Suppressor macrophage treated with lipopolysaccharide for 4 hours (primary cell): ENCODE results near the gene VANGL1.
"Not testable (repeated sequence)": the region's sequence is repeated elsewhere in the genome, so short reads cannot be mapped to it uniquely, and the experiment has no call there.

Source experiments
- DNase-seq: peaks from one replicate; pipeline ENCODE4 v3.0.0-alpha.2; 2020

Gene VANGL1

GRCh38 chr1:115641762-115642167 lies at the start of gene VANGL1:
Gene VANGL1, plus strand, starts transcription at chr1:115641970. Its CDS starts 9,444 bp downstream, at chr1:115651414.
- peak; percentile 66 for DNase-seq

GRCh38 chr1:115592264-115592663 lies 49.5 kb upstream of the VANGL1 start:
- no peak for DNase-seq

DNA sequence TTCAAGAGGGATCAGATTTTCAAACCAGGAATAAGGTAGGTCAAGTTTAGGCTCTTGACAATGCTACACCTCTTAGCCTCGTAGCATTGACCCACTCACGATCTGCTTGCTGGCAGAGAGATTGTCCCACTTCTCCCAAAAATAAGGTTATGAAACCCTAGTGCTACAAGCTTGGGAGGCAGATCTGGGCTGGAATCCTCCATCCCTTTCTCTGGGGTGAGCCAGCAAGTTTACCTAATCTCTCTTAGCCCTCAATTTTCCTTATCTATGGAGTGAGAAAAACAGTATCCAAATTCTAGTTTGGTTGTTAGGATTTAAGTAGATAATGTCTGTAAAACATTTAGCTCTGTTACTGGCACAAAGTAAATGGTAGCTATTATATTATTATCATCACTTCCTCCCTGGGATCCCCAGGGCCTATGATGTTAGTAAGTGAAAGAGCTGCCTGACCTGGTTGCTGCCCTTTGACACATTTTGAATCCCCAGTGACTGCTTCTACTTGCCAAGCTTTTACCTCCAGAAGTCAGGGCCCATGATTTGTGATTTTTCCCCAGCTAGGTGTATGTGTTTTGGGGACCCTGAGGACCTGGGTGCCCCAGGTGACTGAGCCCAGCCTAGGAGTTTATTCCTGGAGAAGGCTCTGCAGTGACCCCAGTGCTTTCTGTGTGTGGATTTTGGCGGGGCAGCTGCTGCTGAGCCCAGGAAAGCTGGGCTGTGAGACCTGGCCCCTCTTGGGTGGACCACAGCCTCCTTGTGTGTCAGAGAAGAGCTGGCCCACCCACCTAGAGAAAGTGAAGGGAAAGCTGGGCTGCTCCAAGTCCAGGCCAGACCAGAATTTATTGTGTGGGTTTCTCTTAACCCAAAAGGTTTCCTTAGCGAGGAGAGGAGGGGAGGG lies 48.2 kb upstream of the VANGL1 start:
- DNase-seq, result no peak

GRCh38 chr1:115594600-115594999 lies 47.2 kb upstream of the VANGL1 start:
- no peak for DNase-seq

DNA sequence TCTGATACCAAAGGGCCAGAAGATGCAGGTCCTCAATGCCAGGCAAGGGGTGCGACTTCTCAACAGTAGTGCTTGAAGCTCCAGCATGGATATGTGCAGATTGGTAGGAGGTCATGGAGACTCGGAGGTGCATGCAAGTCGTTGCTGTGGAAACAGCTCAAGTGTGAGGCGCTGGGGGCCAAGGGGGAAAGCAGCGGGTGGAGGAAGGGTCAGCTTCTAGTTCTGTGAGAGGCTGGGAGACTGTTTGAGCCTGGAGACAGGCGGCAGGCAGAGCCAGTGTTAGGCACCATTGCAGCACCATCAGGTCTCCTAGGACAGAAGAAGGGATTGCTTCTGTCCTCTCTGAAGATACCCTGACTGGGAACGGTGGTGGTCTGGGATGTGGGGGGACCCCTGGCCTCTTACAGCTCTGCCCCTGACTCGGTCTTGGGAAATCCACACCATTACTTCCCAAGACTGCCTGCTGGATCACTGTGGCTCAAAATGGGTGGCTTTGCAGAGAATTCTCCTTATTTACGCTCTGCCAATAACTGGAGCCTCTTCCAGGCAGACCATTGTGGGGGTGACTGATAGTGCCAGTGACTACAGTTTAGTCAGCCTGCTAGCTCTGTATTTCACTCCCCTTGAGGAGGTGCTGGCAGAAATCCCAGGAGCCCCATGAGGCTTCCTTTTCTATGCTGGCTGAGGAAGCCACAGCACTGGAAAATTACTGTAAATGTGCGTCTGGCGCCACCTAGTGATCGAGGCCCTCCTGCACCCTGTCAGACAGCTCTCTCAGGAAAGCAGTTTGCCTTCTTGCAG lies 46.3 kb upstream of the VANGL1 start:
- peak; percentile 81 for DNase-seq

DNA sequence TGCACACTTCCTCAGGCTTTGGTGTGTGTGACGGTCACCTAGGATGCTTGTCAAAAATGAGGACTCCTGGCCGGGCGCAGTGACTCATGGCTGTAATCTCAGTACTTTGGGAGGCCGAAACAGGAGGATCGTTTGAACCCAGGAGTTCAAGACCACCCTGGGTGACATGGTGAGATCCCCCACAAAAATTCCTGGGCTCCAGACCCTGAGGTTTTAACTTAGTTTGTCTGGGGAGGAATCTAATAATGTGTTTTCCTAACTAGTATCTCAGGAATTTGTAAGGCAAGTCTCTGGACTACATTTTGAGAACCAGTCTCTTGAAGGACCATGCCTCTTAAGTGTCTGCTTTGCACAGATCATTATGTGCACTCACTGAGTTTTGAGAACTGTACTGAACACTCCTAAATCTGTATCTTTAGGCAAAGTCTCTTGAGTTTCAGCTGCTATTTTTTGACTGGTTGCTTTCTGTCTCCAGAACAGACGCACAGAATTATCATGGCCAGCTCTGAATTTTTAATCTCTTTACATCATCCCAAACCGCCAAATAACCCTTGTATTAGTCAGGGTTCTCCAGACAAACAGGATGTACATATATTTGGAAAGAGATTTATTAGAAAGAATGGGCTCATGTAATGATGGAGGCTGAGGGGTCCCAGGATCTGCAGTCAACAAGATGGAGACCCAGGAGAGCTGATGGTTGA lies 45.5 kb upstream of the VANGL1 start:
- DNase-seq, result no peak

DNA sequence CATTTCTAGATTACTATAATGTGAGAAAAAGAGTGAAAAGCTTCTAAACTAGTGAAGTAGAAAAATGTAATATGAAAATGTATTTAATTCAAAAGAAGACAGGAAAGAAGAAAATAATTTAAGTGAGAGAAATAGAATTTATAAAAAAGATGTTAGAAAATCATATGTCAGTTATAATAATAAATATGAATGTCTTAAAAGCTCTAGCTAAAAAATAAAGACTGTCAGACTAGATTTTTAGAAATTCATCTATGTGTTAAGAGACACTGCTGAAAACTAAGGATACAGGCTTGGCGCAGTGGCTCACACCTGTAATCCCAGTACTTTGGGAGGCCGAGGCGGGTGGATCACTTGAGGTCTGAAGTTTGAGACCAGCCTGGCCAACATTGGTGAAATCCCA lies 37.3 kb upstream of the VANGL1 start:
- no peak for DNase-seq

GRCh38 chr1:115606305-115606704 lies 35.5 kb upstream of the VANGL1 start:
- DNase-seq, result no peak

DNA sequence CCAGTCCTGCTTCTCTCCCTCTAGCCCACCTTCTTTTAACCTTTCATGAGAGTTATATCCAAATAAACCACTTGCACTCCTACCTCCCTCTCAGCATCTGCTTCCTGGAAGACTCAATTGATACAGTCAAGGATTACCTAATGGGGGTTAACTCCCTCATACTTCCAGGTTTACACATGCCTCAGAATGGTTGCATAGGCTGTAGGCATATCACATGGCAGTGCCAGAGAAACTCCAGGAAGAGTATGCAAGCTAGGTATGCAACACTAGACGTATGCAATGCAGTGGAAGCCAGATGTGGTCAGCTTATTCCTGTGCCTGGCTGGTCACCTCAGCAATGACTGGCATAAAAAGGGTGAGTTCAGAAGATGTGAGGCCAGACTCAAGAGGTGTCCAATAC lies 32.7 kb upstream of the VANGL1 start:
- no peak for DNase-seq

- DNase-seq, result no peak
These were observed 28.0 kb upstream of the VANGL1 start for GRCh38 chr1:115613767-115614166.

DNA sequence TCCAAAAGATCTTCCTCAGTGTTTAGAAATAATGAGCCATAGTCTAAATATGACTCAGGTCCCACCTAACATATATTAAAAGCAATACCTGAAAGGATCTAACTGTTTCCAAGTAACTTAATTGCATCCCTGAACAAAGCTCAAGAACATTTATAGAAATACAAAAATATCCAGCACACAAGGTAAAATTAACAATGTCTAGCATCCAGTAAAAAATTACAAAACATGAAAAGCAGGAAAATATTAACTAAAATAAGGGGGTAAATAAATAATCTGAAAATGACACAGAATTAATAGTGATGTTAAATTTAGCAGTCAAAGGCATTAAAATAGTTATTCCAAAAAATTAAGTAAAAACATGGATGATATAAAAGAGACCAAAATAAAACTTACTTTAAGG lies 21.3 kb upstream of the VANGL1 start:
- no peak for DNase-seq

DNA sequence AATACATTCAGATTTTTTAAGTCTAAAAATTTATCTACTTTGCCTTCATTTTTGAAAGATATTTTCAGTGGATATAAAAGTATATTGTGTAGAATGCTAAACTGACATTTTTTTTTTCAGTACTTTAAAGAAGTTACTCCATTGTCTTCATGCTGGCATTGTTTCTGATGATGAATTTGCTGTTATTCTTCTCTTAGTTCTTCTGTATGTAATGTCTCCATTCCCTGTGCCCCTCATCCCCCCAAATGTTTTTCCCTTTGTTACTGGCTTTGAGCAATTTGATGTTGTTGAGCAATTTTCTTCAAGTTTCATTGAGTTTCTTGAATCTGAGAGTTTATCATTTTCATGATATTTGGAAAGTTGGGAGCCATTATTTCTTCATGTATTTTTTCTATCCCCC lies 20.8 kb upstream of the VANGL1 start:
- DNase-seq, result no peak

GRCh38 chr1:115624859-115625258 lies 16.9 kb upstream of the VANGL1 start:
- DNase-seq, result no peak

DNA sequence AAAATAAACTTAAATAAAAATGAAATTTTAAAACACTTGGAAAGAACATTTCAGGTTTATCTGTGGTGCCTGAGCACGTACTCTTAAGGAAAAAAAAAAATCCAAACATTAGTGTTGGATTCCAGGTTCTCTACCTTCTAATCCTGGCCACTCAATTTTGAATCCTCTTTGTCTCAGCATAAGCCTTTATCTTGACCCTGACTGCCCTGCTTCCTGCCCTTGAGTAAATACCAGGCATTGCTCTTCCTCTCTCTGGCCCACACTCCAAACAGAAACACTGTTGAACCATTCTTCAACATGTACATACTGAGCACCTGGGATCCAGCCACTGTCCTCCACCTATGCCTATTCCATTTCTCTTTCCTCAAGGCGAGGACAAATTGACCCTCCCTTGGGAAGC lies 11.4 kb upstream of the VANGL1 start:
- no peak for DNase-seq

- DNase-seq, result no peak
These were observed 9.3 kb upstream of the VANGL1 start for GRCh38 chr1:115632251-115633026.

DNA sequence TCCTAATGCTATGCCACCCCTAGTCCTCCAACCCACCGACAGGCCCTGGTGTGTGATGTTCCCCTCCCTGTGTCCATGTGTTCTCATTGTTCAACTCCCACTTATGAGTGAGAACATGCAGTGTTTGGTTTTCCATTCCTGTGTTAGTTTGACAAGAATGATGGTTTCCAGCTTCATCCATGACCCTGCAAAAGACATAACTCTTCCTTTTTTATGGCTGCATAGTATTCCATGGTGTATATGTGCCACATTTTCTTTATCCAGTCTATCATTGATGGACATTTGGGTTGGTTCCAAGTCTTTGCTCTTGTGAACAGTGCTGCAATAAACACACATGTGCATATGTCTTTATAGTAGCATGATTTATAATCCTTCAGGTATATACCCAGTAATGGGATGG lies 8.2 kb upstream of the VANGL1 start:
- not testable (repeated sequence) for DNase-seq

DNA sequence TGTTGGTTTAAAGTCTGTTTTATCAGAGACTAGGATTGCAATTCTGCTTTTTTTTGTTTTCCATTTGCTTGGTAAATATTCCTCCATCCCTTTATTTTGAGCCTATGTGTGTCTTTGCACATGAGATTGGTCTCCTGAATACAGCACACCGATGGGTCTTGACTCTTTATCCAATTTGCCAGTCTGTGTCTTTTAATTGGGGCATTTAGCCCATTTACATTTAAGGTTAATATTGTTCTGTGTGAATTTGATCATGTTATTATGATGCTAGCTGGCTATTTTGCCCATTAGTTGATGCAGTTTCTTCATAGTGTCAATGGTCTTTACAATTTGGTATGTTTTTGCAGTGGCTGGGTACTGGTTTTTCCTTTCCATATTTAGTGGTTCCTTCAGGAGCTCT lies 4.5 kb upstream of the VANGL1 start:
- not testable (repeated sequence) for DNase-seq

- DNase-seq, result no peak
These were observed 1.4 kb upstream of the VANGL1 start for GRCh38 chr1:115640384-115640783.

DNA sequence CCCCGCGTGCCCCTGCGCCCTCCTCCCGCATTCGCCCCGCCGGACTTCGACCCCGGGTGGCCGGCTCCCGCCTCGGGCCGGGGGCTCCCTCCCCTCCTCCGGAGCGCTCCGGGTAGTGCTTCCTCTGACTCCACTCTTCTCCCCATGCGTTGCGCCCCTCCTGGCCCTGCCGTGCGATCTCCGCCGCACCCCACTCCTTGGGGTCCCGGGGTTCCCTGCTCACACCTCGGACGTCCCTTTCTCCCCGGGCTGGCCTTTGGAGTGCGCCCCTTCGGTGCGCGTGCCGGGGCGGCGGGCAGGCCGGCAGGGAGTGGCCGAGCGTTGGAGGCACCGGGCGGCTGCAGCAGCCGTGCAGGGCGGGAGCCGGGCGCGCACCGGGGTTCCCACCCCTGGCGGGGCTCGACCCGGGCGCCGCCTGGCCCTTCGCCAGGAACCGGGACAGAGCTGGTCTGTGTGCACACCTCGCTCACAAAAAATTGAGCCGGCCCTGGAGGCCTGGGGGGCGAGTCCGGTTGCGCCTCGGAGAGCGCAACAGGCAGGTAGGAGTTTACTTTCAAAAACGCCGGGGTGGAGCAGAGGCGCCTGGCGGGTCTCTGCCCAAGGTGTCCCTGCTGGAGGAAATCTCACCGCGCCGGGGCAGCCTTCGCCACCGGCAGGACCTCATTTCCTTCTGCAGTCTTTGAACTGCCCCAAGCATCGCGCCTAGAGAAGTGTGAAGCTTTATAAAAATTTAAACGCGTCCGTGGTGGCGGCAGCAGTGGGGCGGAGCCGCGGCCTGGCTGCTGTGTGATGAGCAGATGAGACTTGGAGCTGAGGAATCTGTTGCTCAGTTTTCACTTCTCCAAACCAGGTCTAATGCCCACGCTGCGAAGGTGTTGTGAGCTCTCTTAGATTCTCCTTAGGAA lies 650 bp downstream of the VANGL1 start:
- peak; percentile 27 for DNase-seq

DNA sequence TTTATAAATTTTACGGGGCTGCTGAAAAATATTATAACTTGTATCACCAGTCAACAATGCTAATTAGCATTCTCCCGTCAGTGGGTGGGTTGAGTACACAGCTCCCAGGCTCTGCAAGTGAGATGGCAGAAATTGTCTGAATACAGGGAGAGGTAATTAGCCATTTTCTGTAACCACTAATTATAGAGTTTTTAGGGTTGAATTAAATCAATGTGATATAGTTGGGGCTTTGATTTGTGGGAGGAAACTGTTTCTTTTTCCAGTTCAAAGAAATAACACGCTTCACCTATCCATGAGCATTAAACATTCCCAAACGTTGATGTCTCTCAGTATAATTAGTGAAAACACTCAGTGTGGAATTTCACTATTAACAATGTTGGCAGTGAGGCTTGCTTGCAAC lies 1.5 kb downstream of the VANGL1 start:
- no peak for DNase-seq

DNA sequence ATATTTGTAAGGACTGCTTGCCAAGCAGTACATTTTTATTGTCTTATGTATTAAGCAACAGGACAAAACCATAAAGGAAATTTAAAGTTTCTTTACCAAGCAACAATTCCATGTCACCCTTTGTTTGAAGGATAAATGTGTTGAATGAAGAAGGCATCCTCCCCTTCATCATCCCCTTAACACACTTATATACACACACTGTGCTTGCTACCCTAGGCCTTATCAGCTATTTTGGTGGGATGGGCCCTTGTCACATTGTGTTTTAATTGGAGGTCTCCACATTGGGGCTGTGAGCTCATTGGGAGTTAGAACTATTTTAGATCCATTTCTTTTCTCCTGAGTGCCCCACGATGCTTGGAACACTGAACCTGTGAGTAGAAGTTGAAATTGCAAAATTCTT lies 1.9 kb downstream of the VANGL1 start:
- DNase-seq, result no peak

DNA sequence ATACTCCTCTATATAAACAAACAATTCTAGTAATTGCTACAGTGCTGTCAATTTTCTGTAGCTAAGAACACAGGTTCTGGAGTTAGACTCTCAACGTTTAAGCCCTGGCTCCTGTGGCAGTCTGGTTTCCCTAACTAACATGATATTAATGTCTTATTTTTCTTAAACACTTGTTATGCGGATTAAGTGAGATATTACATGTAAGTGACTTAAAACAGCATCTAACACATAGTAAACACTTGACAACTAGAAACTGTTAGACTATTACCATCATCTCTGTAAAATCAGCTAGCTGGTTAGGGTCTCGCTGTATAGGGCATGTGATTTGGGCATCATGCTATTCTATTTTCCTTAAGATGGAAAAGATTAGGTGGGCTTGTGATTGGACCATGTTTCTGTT lies 2.3 kb downstream of the VANGL1 start:
- DNase-seq, result no peak
